Activated T-helper 1 cell treated with anti-CD3 and anti-CD28 coated beads, Interleukin-12 subunit alpha, Interleukin-12 subunit beta, Interleukin-2, Interleukin-4 antibody, amounts not matched to agents 30 ng/mL and 10 ng/mL and 1 ng/mL, durations not matched to agents 14 hours and 24 hours and 36 hours (primary cell): Measurements from ENCODE around the gene KITLG. TPM values are rescaled to one million over a fixed set of nuclear protein-coding genes. Genes with fewer than 3 reads are reported as not detected.
"Not testable (repeated sequence)": the region's sequence is repeated elsewhere in the genome, so short reads cannot be mapped to it uniquely, and the experiment has no call there.

Experiments used
- DNase-seq: peaks from one replicate; pipeline ENCODE4 v3.0.0; 2021; ENCODE audit warnings: low spot score
- H3K27ac Mint-ChIP-seq: one replicate; pipeline ENCODE4 v1.8.0; 2021; ENCODE audit warnings: mild to moderate bottlenecking, mixed read lengths
- H3K27me3 Mint-ChIP-seq: one replicate; pipeline ENCODE4 v1.8.0; 2022; ENCODE audit warnings: mild to moderate bottlenecking, moderate library complexity, mixed read lengths; ENCODE audit not compliant: insufficient read depth
- H3K36me3 Mint-ChIP-seq: one replicate; pipeline ENCODE4 v1.8.0; 2021; ENCODE audit warnings: low read depth, mixed read lengths
- H3K4me1 Mint-ChIP-seq: one replicate; pipeline ENCODE4 v1.8.0; 2021; ENCODE audit warnings: low read depth, mixed read lengths
- H3K4me3 Mint-ChIP-seq: one replicate; pipeline ENCODE4 v1.8.0; 2021; ENCODE audit warnings: mild to moderate bottlenecking, moderate library complexity, mixed read lengths
- H3K9me3 Mint-ChIP-seq: one replicate; pipeline ENCODE4 v1.8.0; 2021; ENCODE audit warnings: mixed read lengths
- intact Hi-C: fragments of 100-400 bp; cut with micrococcal nuclease; formaldehyde crosslinking; loops from one replicate; pipeline ENCODE4 v1.15.1; 2024
- total RNA-seq: library from RNA; stranded (reverse); gene quantifications from 2 replicates; pipeline ENCODE4 v1.2.3, GENCODE V29; 2022

The KITLG gene, protein sequence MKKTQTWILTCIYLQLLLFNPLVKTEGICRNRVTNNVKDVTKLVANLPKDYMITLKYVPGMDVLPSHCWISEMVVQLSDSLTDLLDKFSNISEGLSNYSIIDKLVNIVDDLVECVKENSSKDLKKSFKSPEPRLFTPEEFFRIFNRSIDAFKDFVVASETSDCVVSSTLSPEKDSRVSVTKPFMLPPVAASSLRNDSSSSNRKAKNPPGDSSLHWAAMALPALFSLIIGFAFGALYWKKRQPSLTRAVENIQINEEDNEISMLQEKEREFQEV
- not detected in 2 replicates for total RNA-seq

DNA sequence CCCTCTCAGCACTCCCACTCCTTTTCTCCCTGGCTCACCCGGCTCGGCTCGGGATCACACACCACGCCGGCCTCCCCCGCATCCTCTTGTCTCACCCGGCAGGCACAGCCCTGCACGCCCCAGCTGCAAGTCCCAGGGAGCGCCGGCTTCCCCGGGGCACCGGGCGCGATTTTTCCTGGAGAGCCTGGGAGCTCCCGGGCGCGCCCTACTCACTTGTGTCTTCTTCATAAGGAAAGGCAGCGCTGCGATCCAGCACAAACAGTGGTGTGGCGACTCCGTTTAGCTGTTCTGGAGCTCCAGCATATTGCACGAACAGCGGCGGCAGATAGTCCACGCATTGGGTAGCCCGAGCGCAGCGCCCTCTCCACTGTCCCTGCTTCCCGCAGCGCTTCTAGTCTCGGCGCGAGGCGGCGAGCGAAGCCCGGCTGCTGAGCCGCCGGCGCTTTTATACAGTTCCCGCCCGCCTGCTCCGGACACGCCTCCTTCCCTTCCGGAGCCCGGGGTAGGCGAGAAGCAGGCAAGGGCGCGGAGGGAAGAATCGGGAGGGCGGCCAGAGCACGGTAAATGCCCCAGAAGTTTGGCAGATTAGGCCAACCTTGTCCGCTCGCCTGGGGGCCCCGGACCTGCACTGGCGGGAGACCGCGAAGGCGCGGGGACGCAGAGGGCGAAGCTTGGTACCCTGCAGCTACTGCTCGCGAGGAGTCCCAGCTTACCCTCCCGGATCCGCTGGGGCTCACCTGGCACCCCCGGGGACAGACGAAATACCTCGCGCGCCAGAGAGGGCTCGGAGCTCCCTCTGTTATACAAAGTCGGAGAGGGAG, at the start of gene KITLG:
TSS of gene KITLG (minus strand) at position 421 of the 821 bp plus-strand sequence. CDS start at position 228, 193 bp downstream.
- no peaks in the 10 kb centered on the region for H3K36me3 Mint-ChIP-seq
- DNase-seq, result peak; percentile 1
- H3K27me3 Mint-ChIP-seq, result peaks cover 50% of the 10 kb centered on the region
- H3K4me1 Mint-ChIP-seq, result peaks cover 7% of the 10 kb centered on the region
- no peaks in the 10 kb centered on the region for H3K9me3 Mint-ChIP-seq
- no peak within 1 kb of the TSS for H3K27ac Mint-ChIP-seq
- intact Hi-C loops, result no loop called here
- peak within 1 kb of the TSS; percentile 70 for H3K4me3 Mint-ChIP-seq

- Mint-ChIP-seq H3K27me3 (no peaks in the 10 kb centered on the region), H3K9me3 (no peaks in the 10 kb centered on the region), H3K27ac (no peak overlapping the region), H3K4me1 (no peaks in the 10 kb centered on the region), H3K36me3 (no peaks in the 10 kb centered on the region), H3K4me3 (no peak overlapping the region)
- DNase-seq, result no peak
- intact Hi-C loops, result no loop called here
Observed at GRCh38 chr12:88628856-88629509, 48.7 kb upstream of the KITLG start.

GRCh38 chr12:88628035-88628434, 47.8 kb upstream of the KITLG start:
- H3K4me1 Mint-ChIP-seq, intact Hi-C loops, H3K4me3 Mint-ChIP-seq, H3K9me3 Mint-ChIP-seq, DNase-seq, H3K27ac Mint-ChIP-seq, H3K27me3 Mint-ChIP-seq, H3K36me3 Mint-ChIP-seq: not testable (repeated sequence)

DNA sequence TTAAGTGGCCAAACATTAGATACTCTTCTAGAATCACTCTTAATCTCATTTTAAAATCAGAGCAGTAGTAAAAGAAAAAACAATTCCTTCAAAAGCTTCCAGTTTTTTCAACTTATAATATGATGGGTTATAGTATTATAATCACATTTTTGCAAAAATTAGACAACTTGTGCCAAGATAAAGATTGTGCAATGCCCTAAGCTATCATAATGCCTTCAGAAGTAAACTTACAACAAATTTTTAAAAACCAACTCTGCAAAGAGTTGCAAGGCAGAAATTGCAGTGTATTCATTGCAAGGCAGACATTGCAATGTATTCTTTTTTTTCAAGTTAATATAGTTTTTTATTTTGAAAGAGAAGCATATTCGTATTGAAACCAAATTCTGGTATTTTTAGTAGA, 47.2 kb upstream of the KITLG start:
- H3K27me3 Mint-ChIP-seq, result no peaks in the 10 kb centered on the region
- no peak overlapping the region for H3K4me3 Mint-ChIP-seq
- no peak overlapping the region for H3K27ac Mint-ChIP-seq
- no peaks in the 10 kb centered on the region for H3K4me1 Mint-ChIP-seq
- no peak for DNase-seq
- no peaks in the 10 kb centered on the region for H3K36me3 Mint-ChIP-seq
- intact Hi-C loops, result no loop called here
- no peaks in the 10 kb centered on the region for H3K9me3 Mint-ChIP-seq

DNA sequence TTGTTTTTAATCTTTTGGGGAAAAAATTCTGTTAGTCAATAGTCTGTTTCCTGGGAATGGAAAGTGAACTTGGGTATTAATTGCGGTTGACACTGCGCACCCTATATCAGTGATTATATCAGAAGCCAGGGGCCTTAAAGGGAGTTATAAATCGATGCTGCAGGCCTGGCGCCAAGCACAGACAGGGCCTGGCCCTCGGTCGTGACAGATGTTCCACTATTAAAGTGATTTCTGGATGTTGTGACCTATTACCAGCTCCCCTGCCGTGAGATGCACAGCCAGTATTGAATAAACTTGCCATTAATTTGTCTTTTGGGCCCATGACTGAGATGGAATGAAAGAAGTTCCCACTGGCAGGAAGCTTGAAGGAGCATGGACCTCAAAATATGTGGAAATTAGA, 45.1 kb upstream of the KITLG start:
- no peaks in the 10 kb centered on the region for H3K9me3 Mint-ChIP-seq
- no peak for DNase-seq
- intact Hi-C loops, result no loop called here
- no peaks in the 10 kb centered on the region for H3K36me3 Mint-ChIP-seq
- H3K4me3 Mint-ChIP-seq, result no peak overlapping the region
- no peaks in the 10 kb centered on the region for H3K4me1 Mint-ChIP-seq
- no peaks in the 10 kb centered on the region for H3K27me3 Mint-ChIP-seq
- H3K27ac Mint-ChIP-seq, result no peak overlapping the region

DNA sequence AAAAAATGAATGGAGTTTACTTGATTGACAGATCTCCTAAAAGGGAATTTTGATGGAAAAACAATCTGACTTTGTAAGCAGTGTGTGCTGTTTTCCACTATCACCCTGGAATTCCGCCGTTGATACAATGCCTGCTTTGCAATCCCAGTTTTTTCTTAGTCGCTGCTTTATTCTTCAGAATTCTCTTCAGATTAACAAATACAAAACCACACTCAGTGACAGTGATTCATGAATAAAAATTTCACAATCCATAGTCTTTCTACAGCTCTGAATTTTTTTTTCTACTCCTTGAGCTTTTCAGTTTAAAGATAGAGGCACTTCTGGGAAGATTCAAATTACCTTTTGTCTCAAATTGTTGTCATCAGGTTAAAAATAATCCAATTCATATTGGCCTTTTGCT, 44.6 kb upstream of the KITLG start:
- intact Hi-C loops, result no loop called here
- H3K27ac Mint-ChIP-seq, result no peak overlapping the region

GRCh38 chr12:88623777-88624548, 43.7 kb upstream of the KITLG start:
- Mint-ChIP-seq H3K36me3 (no peaks in the 10 kb centered on the region), H3K27ac (no peak overlapping the region), H3K4me1 (no peaks in the 10 kb centered on the region), H3K9me3 (no peaks in the 10 kb centered on the region), H3K27me3 (no peaks in the 10 kb centered on the region), H3K4me3 (no peak overlapping the region)
- DNase-seq, result no peak
- intact Hi-C loops, result no loop called here

More for the DNA sequence above, 44.6 kb upstream of the KITLG start:
- H3K4me1 Mint-ChIP-seq, result no peaks in the 10 kb centered on the region
- H3K36me3 Mint-ChIP-seq, result no peaks in the 10 kb centered on the region
- H3K27me3 Mint-ChIP-seq, result no peaks in the 10 kb centered on the region
- DNase-seq, result no peak
- no peak overlapping the region for H3K4me3 Mint-ChIP-seq
- no peaks in the 10 kb centered on the region for H3K9me3 Mint-ChIP-seq

DNA sequence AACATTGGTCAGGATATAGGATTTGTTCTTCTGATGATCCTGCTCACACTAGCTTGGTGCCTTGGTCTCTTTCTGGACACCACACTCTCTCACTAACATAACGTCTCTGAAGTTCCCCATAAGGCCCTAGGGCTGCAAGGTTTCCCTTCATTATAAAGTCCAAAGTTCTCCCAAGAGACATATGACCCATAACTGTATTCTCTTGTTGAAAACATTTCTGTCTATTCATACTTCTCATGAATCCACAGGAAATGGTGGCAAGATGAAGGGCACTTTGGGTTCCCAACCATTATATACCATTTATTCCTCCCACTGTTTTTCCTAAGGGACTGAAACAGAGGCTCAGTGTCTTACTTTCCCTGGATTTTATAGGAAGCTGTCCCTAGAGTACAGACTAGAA, 37.1 kb upstream of the KITLG start:
- no peaks in the 10 kb centered on the region for H3K9me3 Mint-ChIP-seq
- no peaks in the 10 kb centered on the region for H3K4me1 Mint-ChIP-seq
- no peaks in the 10 kb centered on the region for H3K36me3 Mint-ChIP-seq
- no peak overlapping the region for H3K4me3 Mint-ChIP-seq
- no peak overlapping the region for H3K27ac Mint-ChIP-seq
- DNase-seq, result no peak
- intact Hi-C loops, result no loop called here
- H3K27me3 Mint-ChIP-seq, result peaks cover 3% of the 10 kb centered on the region

GRCh38 chr12:88615490-88615889, 35.2 kb upstream of the KITLG start:
- Mint-ChIP-seq H3K4me3 (no peak overlapping the region), H3K27ac (no peak overlapping the region), H3K27me3 (peaks cover 3% of the 10 kb centered on the region), H3K36me3 (no peaks in the 10 kb centered on the region), H3K9me3 (no peaks in the 10 kb centered on the region), H3K4me1 (no peaks in the 10 kb centered on the region)
- DNase-seq, result no peak
- intact Hi-C loops, result no loop called here

- H3K4me1 Mint-ChIP-seq, result no peaks in the 10 kb centered on the region
- H3K4me3 Mint-ChIP-seq, result no peak overlapping the region
- intact Hi-C loops, result no loop called here
Observed at GRCh38 chr12:88604646-88605045, 24.4 kb upstream of the KITLG start.

DNA sequence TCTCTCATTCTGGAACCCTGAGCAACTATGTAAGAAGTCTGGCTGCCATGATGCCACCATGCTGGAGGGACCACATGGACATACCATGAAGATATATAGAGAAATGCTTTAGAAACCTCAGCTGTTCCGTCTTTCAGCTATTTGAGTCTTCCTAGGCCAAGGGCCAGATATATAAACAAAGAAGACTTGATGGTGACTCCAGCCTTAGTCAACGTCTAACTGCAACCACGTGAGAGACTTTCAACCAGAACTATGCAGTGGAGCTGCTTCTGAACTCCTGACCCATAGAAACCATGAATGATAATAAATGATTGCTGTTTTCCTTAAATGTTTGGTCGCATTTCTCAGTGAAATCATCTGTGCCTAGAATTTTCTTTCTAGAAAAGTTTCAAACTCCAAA, 20.0 kb upstream of the KITLG start:
- peaks cover under 1% of the 10 kb centered on the region for H3K9me3 Mint-ChIP-seq
- no peaks in the 10 kb centered on the region for H3K4me1 Mint-ChIP-seq
- H3K27me3 Mint-ChIP-seq, result no peaks in the 10 kb centered on the region
- H3K27ac Mint-ChIP-seq, result no peak overlapping the region
- H3K36me3 Mint-ChIP-seq, result no peaks in the 10 kb centered on the region
- intact Hi-C loops, result no loop called here
- DNase-seq, result no peak
- no peak overlapping the region for H3K4me3 Mint-ChIP-seq

More at GRCh38 chr12:88604646-88605045, 24.4 kb upstream of the KITLG start:
- no peak for DNase-seq
- Mint-ChIP-seq H3K27me3 (no peaks in the 10 kb centered on the region), H3K36me3 (no peaks in the 10 kb centered on the region), H3K9me3 (peaks cover 5% of the 10 kb centered on the region), H3K27ac (no peak overlapping the region)

GRCh38 chr12:88597365-88597764, 17.1 kb upstream of the KITLG start:
- intact Hi-C loops, result no loop called here
- DNase-seq, result no peak
- Mint-ChIP-seq H3K9me3 (no peaks in the 10 kb centered on the region), H3K36me3 (no peaks in the 10 kb centered on the region), H3K4me3 (no peak overlapping the region), H3K27ac (no peak overlapping the region), H3K27me3 (no peaks in the 10 kb centered on the region), H3K4me1 (no peaks in the 10 kb centered on the region)
